Mesothelial cell of epicardium (in vitro differentiated cells): ENCODE measurements around the gene POLR2F. TPM values are rescaled to one million over a fixed set of nuclear protein-coding genes. Genes with fewer than 3 reads are reported as not detected.

ENCODE experiments used
- DNase-seq, 2 experiments: peaks; one replicate each; pipeline ENCODE4 v3.0.0; 2021; ENCODE audit warnings: low spot score in 2 of 2; ENCODE audit not compliant: unreplicated experiment in 2 of 2
- H3K27ac Mint-ChIP-seq: 2 replicates; pipeline ENCODE4 v1.8.0; 2021; ENCODE audit warnings: mixed read lengths
- H3K27me3 Mint-ChIP-seq: 2 replicates; pipeline ENCODE4 v1.8.0; 2021; ENCODE audit warnings: low read depth, mixed read lengths
- H3K36me3 Mint-ChIP-seq: 2 replicates; pipeline ENCODE4 v1.8.0; 2021; ENCODE audit warnings: mixed read lengths
- H3K4me1 Mint-ChIP-seq: 2 replicates; pipeline ENCODE4 v1.8.0; 2021; ENCODE audit warnings: mixed read lengths
- H3K4me3 Mint-ChIP-seq: 2 replicates; pipeline ENCODE4 v1.8.0; 2021; ENCODE audit warnings: mild to moderate bottlenecking, moderate library complexity, mixed read lengths
- H3K9me3 Mint-ChIP-seq: 2 replicates; pipeline ENCODE4 v1.8.0; 2021; ENCODE audit warnings: mixed read lengths
- total RNA-seq: library from RNA; stranded (reverse); gene quantifications from 3 replicates; pipeline ENCODE4 v1.2.1, GENCODE V29; 2021
- TF ChIP-seq, protein P1 (sequence below): fragments of 200-600 bp; sonication (generic); IDR thresholded peaks from one replicate; pipeline ENCODE4 v1.5.0; 2021; ENCODE audit warnings: antibody characterized with exemption; ENCODE audit not compliant: unreplicated experiment

The POLR2F gene
- total RNA-seq, 1 donor from 2014 or later, result 70.0 TPM

GRCh38 chr22:37913233-37913721 is 40.2 kb upstream of the POLR2F start:
- H3K9me3 Mint-ChIP-seq, result no peaks in the 10 kb centered on the region
- no peak overlapping the region for H3K4me3 Mint-ChIP-seq
- TF ChIP-seq, protein P1, sequence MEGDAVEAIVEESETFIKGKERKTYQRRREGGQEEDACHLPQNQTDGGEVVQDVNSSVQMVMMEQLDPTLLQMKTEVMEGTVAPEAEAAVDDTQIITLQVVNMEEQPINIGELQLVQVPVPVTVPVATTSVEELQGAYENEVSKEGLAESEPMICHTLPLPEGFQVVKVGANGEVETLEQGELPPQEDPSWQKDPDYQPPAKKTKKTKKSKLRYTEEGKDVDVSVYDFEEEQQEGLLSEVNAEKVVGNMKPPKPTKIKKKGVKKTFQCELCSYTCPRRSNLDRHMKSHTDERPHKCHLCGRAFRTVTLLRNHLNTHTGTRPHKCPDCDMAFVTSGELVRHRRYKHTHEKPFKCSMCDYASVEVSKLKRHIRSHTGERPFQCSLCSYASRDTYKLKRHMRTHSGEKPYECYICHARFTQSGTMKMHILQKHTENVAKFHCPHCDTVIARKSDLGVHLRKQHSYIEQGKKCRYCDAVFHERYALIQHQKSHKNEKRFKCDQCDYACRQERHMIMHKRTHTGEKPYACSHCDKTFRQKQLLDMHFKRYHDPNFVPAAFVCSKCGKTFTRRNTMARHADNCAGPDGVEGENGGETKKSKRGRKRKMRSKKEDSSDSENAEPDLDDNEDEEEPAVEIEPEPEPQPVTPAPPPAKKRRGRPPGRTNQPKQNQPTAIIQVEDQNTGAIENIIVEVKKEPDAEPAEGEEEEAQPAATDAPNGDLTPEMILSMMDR, result no peak
- no peaks in the 10 kb centered on the region for H3K27me3 Mint-ChIP-seq
- no peak for DNase-seq
- H3K27ac Mint-ChIP-seq, result no peak overlapping the region
- H3K36me3 Mint-ChIP-seq, result peaks cover 13% of the 10 kb centered on the region
- peaks cover 17% of the 10 kb centered on the region for H3K4me1 Mint-ChIP-seq

- Mint-ChIP-seq H3K27me3 (no peaks in the 10 kb centered on the region), H3K36me3 (peaks cover 16% of the 10 kb centered on the region), H3K4me3 (no peak overlapping the region), H3K9me3 (no peaks in the 10 kb centered on the region), H3K27ac (no peak overlapping the region), H3K4me1 (peaks cover under 1% of the 10 kb centered on the region)
- no peak for DNase-seq
- TF ChIP-seq, protein P1, result no peak
These were observed 37.2 kb upstream of the POLR2F start for GRCh38 chr22:37916311-37916710.

GRCh38 chr22:37917874-37918548 is 35.5 kb upstream of the POLR2F start:
- Mint-ChIP-seq H3K27me3 (no peaks in the 10 kb centered on the region), H3K27ac (no peak overlapping the region), H3K9me3 (no peaks in the 10 kb centered on the region), H3K4me3 (no peak overlapping the region), H3K36me3 (peaks cover 18% of the 10 kb centered on the region), H3K4me1 (no peaks in the 10 kb centered on the region)
- DNase-seq, result no peak
- TF ChIP-seq, protein P1, result no peak

- Mint-ChIP-seq H3K4me1 (no peaks in the 10 kb centered on the region), H3K9me3 (no peaks in the 10 kb centered on the region), H3K4me3 (no peak overlapping the region), H3K36me3 (peaks cover 17% of the 10 kb centered on the region), H3K27me3 (no peaks in the 10 kb centered on the region), H3K27ac (no peak overlapping the region)
- no peak for DNase-seq
- TF ChIP-seq, protein P1, result no peak
These were observed 34.8 kb upstream of the POLR2F start for GRCh38 chr22:37918580-37919270.

- Mint-ChIP-seq H3K4me1 (no peaks in the 10 kb centered on the region), H3K36me3 (peaks cover 17% of the 10 kb centered on the region), H3K9me3 (no peaks in the 10 kb centered on the region), H3K27me3 (no peaks in the 10 kb centered on the region), H3K4me3 (no peak overlapping the region), H3K27ac (no peak overlapping the region)
- DNase-seq, result no peak
- TF ChIP-seq, protein P1, result no peak
These were observed 33.4 kb upstream of the POLR2F start for GRCh38 chr22:37920126-37920525.
